ENCODE data around the gene ARSH.

Gene ARSH

GRCh38 chrX:2984342-2984741 is 22.0 kb upstream of the ARSH start:
- no peaks in the 10 kb centered on the region for H3K9me2 ChIP-seq (replicated peaks; ENCODE audit: control insufficient read depth, low read length)
- H3K27me3 ChIP-seq (ENCODE audit: control insufficient read depth, low read length) = no peaks in the 10 kb centered on the region
- TF ChIP-seq EZH2phosphoT487 (IDR thresholded peaks at IDR 0.05; ENCODE audit: borderline replicate concordance, low read length) (no peak), CTCF (IDR thresholded peaks at IDR 0.05; ENCODE audit: low read depth, low read length, poor library complexity, severe bottlenecking) (no peak)
- no peak overlapping the region for H3K4me2 ChIP-seq (ENCODE audit: low read length)
- H3K4me1 ChIP-seq (ENCODE audit: control insufficient read depth, low read length) = no peaks in the 10 kb centered on the region
- no peaks in the 10 kb centered on the region for H3K36me3 ChIP-seq (ENCODE audit: control insufficient read depth, low read length)
- no peak overlapping the region for H3K27ac ChIP-seq (ENCODE audit: low read depth, low read length)
- H3F3A ChIP-seq (ENCODE audit: control insufficient read depth, insufficient read depth) = no peaks in the 10 kb centered on the region
- no peak overlapping the region for H3K4me3 ChIP-seq (ENCODE audit: low read length)
- H3K79me2 ChIP-seq (ENCODE audit: control insufficient read depth, low read length) = no peaks in the 10 kb centered on the region
- H3K9me3 ChIP-seq (ENCODE audit: control insufficient read depth, insufficient read depth, low read length) = no peaks in the 10 kb centered on the region
- H4K20me1 ChIP-seq (ENCODE audit: control insufficient read depth, insufficient read depth, low read depth, low read length) = no peaks in the 10 kb centered on the region

- Histone ChIP-seq H4K20me1 (ENCODE audit: control insufficient read depth, insufficient read depth, low read depth, low read length) (no peaks in the 10 kb centered on the region), H3K79me2 (ENCODE audit: control insufficient read depth, low read length) (no peaks in the 10 kb centered on the region), H3K4me3 (ENCODE audit: low read length) (no peak overlapping the region), H3F3A (ENCODE audit: control insufficient read depth, insufficient read depth) (no peaks in the 10 kb centered on the region), H3K27ac (ENCODE audit: low read depth, low read length) (no peak overlapping the region), H3K9me2 (replicated peaks; ENCODE audit: control insufficient read depth, low read length) (no peaks in the 10 kb centered on the region), H3K9me3 (ENCODE audit: control insufficient read depth, insufficient read depth, low read length) (no peaks in the 10 kb centered on the region), H3K4me2 (ENCODE audit: low read length) (no peak overlapping the region), H3K4me1 (ENCODE audit: control insufficient read depth, low read length) (no peaks in the 10 kb centered on the region), H3K36me3 (ENCODE audit: control insufficient read depth, low read length) (no peaks in the 10 kb centered on the region), H3K27me3 (ENCODE audit: control insufficient read depth, low read length) (no peaks in the 10 kb centered on the region)
- TF ChIP-seq CTCF (IDR thresholded peaks at IDR 0.05; ENCODE audit: low read depth, low read length, poor library complexity, severe bottlenecking) (no peak), EZH2phosphoT487 (IDR thresholded peaks at IDR 0.05; ENCODE audit: borderline replicate concordance, low read length) (no peak)
Measured at GRCh38 chrX:2989565-2989964, 16.8 kb upstream of the ARSH start.

GRCh38 chrX:3010532-3010931 is 4.2 kb downstream of the ARSH start:
- no peak overlapping the region for H3K4me2 ChIP-seq (ENCODE audit: low read length)
- H3K9me2 ChIP-seq (replicated peaks; ENCODE audit: control insufficient read depth, low read length) = no peaks in the 10 kb centered on the region
- H3K79me2 ChIP-seq (ENCODE audit: control insufficient read depth, low read length) = no peaks in the 10 kb centered on the region
- TF ChIP-seq EZH2phosphoT487 (IDR thresholded peaks at IDR 0.05; ENCODE audit: borderline replicate concordance, low read length) = no peak
- no peak for TF ChIP-seq CTCF (IDR thresholded peaks at IDR 0.05; ENCODE audit: low read depth, low read length, poor library complexity, severe bottlenecking)
- no peaks in the 10 kb centered on the region for H3K36me3 ChIP-seq (ENCODE audit: control insufficient read depth, low read length)
- no peak overlapping the region for H3K27ac ChIP-seq (ENCODE audit: low read depth, low read length)
- H4K20me1 ChIP-seq (ENCODE audit: control insufficient read depth, insufficient read depth, low read depth, low read length) = no peaks in the 10 kb centered on the region
- no peak overlapping the region for H3K4me3 ChIP-seq (ENCODE audit: low read length)
- H3F3A ChIP-seq (ENCODE audit: control insufficient read depth, insufficient read depth) = no peaks in the 10 kb centered on the region
- no peaks in the 10 kb centered on the region for H3K9me3 ChIP-seq (ENCODE audit: control insufficient read depth, insufficient read depth, low read length)
- H3K27me3 ChIP-seq (ENCODE audit: control insufficient read depth, low read length) = no peaks in the 10 kb centered on the region
- no peaks in the 10 kb centered on the region for H3K4me1 ChIP-seq (ENCODE audit: control insufficient read depth, low read length)

GRCh38 chrX:3017492-3017891 is 11.1 kb downstream of the ARSH start:
- Histone ChIP-seq H3K27me3 (ENCODE audit: control insufficient read depth, low read length) (no peaks in the 10 kb centered on the region), H3K4me2 (ENCODE audit: low read length) (no peak overlapping the region), H3K4me1 (ENCODE audit: control insufficient read depth, low read length) (no peaks in the 10 kb centered on the region), H3F3A (ENCODE audit: control insufficient read depth, insufficient read depth) (no peaks in the 10 kb centered on the region), H3K36me3 (ENCODE audit: control insufficient read depth, low read length) (no peaks in the 10 kb centered on the region), H3K4me3 (ENCODE audit: low read length) (no peak overlapping the region), H3K9me3 (ENCODE audit: control insufficient read depth, insufficient read depth, low read length) (no peaks in the 10 kb centered on the region), H4K20me1 (ENCODE audit: control insufficient read depth, insufficient read depth, low read depth, low read length) (no peaks in the 10 kb centered on the region), H3K27ac (ENCODE audit: low read depth, low read length) (no peak overlapping the region), H3K9me2 (replicated peaks; ENCODE audit: control insufficient read depth, low read length) (no peaks in the 10 kb centered on the region), H3K79me2 (ENCODE audit: control insufficient read depth, low read length) (no peaks in the 10 kb centered on the region)
- no peak for TF ChIP-seq CTCF (IDR thresholded peaks at IDR 0.05; ENCODE audit: low read depth, low read length, poor library complexity, severe bottlenecking)

Data from DOHH2 (cell line).